Liver (tissue), 9 donors: ENCODE measurements around the gene FSD2. TPM values are rescaled to one million over a fixed set of nuclear protein-coding genes. Genes with fewer than 3 reads are reported as not detected.

ENCODE experiments used
- DNase-seq: peaks from one replicate; pipeline ENCODE4 v3.0.0-alpha.2; 2017; ENCODE audit warnings: low spot score
- H3K27ac ChIP-seq, 2 donors: one replicate each; pipeline ENCODE4 v1.7.0; 2013; ENCODE audit warnings: inconsistent platforms in 2 of 2, low read length in 2 of 2, control low read depth in 1 of 2, low read depth in 1 of 2, mild to moderate bottlenecking in 1 of 2
- H3K27me3 ChIP-seq, 4 donors: one replicate each; pipeline versions ENCODE4 v1.6.1 to v1.7.0; 2013; ENCODE audit warnings: low read length in 3 of 4, inconsistent platforms in 1 of 4, mild to moderate bottlenecking in 1 of 4, moderate library complexity in 1 of 4; ENCODE audit not compliant: control insufficient read depth in 4 of 4, insufficient read depth in 4 of 4
- H3K36me3 ChIP-seq, 4 donors: one replicate each; pipeline versions ENCODE4 v1.6.1 to v1.7.0; 2013; ENCODE audit warnings: low read length in 3 of 4, mild to moderate bottlenecking in 3 of 4, low read depth in 1 of 4, moderate library complexity in 1 of 4; ENCODE audit not compliant: control insufficient read depth in 4 of 4, insufficient read depth in 3 of 4
- H3K4me1 ChIP-seq, 4 donors: one replicate each; pipeline versions ENCODE4 v1.6.1 to v1.7.0; 2013; ENCODE audit warnings: low read length in 3 of 4, mild to moderate bottlenecking in 3 of 4, moderate library complexity in 1 of 4; ENCODE audit not compliant: control insufficient read depth in 4 of 4, insufficient read depth in 4 of 4
- H3K4me3 ChIP-seq, 3 donors: one replicate each; pipeline versions ENCODE4 v1.6.1 to v1.7.0; 2013; ENCODE audit warnings: low read length in 3 of 3, control low read depth in 1 of 3, low read depth in 1 of 3, mild to moderate bottlenecking in 1 of 3
- H3K9ac ChIP-seq, 2 donors: one replicate each; pipeline ENCODE4 v1.7.0; 2013; ENCODE audit warnings: low read length in 2 of 2, mild to moderate bottlenecking in 2 of 2, moderate library complexity in 2 of 2, control low read depth in 1 of 2, low read depth in 1 of 2
- H3K9me3 ChIP-seq, 4 donors: one replicate each; pipeline versions ENCODE4 v1.6.1 to v1.7.0; 2013; ENCODE audit warnings: low read length in 3 of 4; ENCODE audit not compliant: control insufficient read depth in 4 of 4
- ATF3 ChIP-seq: IDR thresholded peaks from 2 replicates; pipeline ENCODE4 v1.6.1; 2016; ENCODE audit warnings: antibody characterized with exemption
- CTCF ChIP-seq: fragments of 150-350 bp; IDR thresholded peaks from 2 replicates; pipeline ENCODE4 v1.5.1; 2017; ENCODE audit warnings: improper control_type of control experiment, low read depth, low read length; ENCODE audit not compliant: missing input control
- EGR1 ChIP-seq, 2 donors: IDR thresholded peaks; 2 replicates each; pipeline ENCODE4 v1.6.1; 2016 to 2018; ENCODE audit warnings: antibody characterized with exemption in 2 of 2, low read depth in 2 of 2
- FOXA1 ChIP-seq: IDR thresholded peaks from 2 replicates; pipeline ENCODE4 v1.6.1; 2016; ENCODE audit warnings: antibody characterized with exemption
- FOXA2 ChIP-seq: IDR thresholded peaks from 2 replicates; pipeline ENCODE4 v1.6.1; 2016; ENCODE audit warnings: antibody characterized with exemption
- GABPA ChIP-seq, 2 donors: IDR thresholded peaks in 1 of 2; conservative IDR thresholded peaks in 1 of 2; 2 replicates each; pipeline ENCODE4 v1.6.1; 2016; ENCODE audit warnings: antibody characterized with exemption in 2 of 2, mild to moderate bottlenecking in 1 of 2, moderate library complexity in 1 of 2
- HNF4A ChIP-seq, 2 donors: conservative IDR thresholded peaks; 2 replicates each; pipeline ENCODE4 v1.6.1; 2016; ENCODE audit warnings: antibody characterized with exemption in 2 of 2, mild to moderate bottlenecking in 2 of 2
- HNF4G ChIP-seq: IDR thresholded peaks from 2 replicates; pipeline ENCODE4 v1.6.1; 2016; ENCODE audit warnings: antibody characterized with exemption
- JUND ChIP-seq, 2 donors: IDR thresholded peaks; 2 replicates each; pipeline ENCODE4 v1.6.1; 2016; ENCODE audit warnings: antibody characterized with exemption in 2 of 2
- MAX ChIP-seq: IDR thresholded peaks from 2 replicates; pipeline ENCODE4 v1.6.1; 2016; ENCODE audit warnings: antibody characterized with exemption
- NR2F2 ChIP-seq: IDR thresholded peaks from 2 replicates; pipeline ENCODE4 v1.6.1; 2016; ENCODE audit warnings: antibody characterized with exemption
- RAD21 ChIP-seq, 2 donors: IDR thresholded peaks; 2 replicates each; pipeline ENCODE4 v1.6.1; 2016; ENCODE audit warnings: antibody characterized with exemption in 2 of 2, mild to moderate bottlenecking in 2 of 2
- REST ChIP-seq: IDR thresholded peaks from 2 replicates; pipeline ENCODE4 v1.6.1; 2016; ENCODE audit warnings: antibody characterized with exemption, mild to moderate bottlenecking
- RXRA ChIP-seq, 2 donors: IDR thresholded peaks; 2 replicates each; pipeline ENCODE4 v1.6.1; 2017 to 2018; ENCODE audit warnings: antibody characterized with exemption in 2 of 2, mild to moderate bottlenecking in 1 of 2
- SP1 ChIP-seq: IDR thresholded peaks from 2 replicates; pipeline ENCODE4 v1.6.1; 2018; ENCODE audit warnings: antibody characterized with exemption, mild to moderate bottlenecking
- TAF1 ChIP-seq: conservative IDR thresholded peaks from 2 replicates; pipeline ENCODE4 v1.6.1; 2016; ENCODE audit warnings: antibody characterized with exemption, mild to moderate bottlenecking
- YY1 ChIP-seq: IDR thresholded peaks from 2 replicates; pipeline ENCODE4 v1.6.1; 2016; ENCODE audit warnings: antibody characterized with exemption, mild to moderate bottlenecking
- ZBTB33 ChIP-seq: IDR thresholded peaks from 2 replicates; pipeline ENCODE4 v1.6.1; 2016; ENCODE audit warnings: antibody characterized with exemption
- WGBS: extraction: QIAGEN DNeasy Blood & Tissue Kit; methylation state at CpG from one replicate; pipeline ENCODE4 v1.1.7; 2013; 5-methylcytosine and 5-hydroxymethylcytosine counted together
- polyA plus RNA-seq, 2 donors: library from polyadenylated mRNA; stranded (reverse) in 1 of 2; unstranded in 1 of 2; fragments of 200-250 nt in 1 of 2; fragments of >200 nt in 1 of 2; fragmentation: Nextera tagmentation in 1 of 2; extraction: Ambion mirVana in 1 of 2; gene quantifications; one replicate each; pipeline versions ENCODE4 v1.2.1 to v1.2.3, GENCODE V29; 2013 to 2015
- total RNA-seq, 2 donors: library from RNA; depleted of rRNA; stranded (reverse); fragments of >200 nt; gene quantifications; one replicate each; pipeline ENCODE4 v1.2.3, GENCODE V29; 2014
- donor health status: healthy.
- donor health status: healthy.
- donor health status: healthy.
- donor health status: healthy.
- donor health status: healthy.

The FSD2 gene
- total and polyA plus RNA-seq, 4 donors: under 0.01 to 0.10 (median 0.05) TPM; not detected in 1

GRCh38 chr15:82845686-82846085 lies 39.8 kb upstream of the FSD2 start:
- no peak for DNase-seq
- Histone ChIP-seq H3K27me3 (no peaks in the 10 kb centered on the region), H3K9ac (no peak overlapping the region), H3K4me1 (peaks cover 3 to 20% (median 15%) of the 10 kb centered on the region in 4 donors), H3K9me3 (no peaks in the 10 kb centered on the region), H3K36me3 (peaks cover 0 to 23% (median 13%) of the 10 kb centered on the region in 4 donors), H3K27ac (no peak overlapping the region), H3K4me3 (no peak overlapping the region)
- 86% methylated on average over 7 of the region's 7 CpGs for WGBS
- TF ChIP-seq HNF4A (conservative IDR thresholded peaks at IDR 0.05): no peak
- TF ChIP-seq RXRA (IDR thresholded peaks at IDR 0.05): no peak
- TF ChIP-seq JUND (IDR thresholded peaks at IDR 0.05): no peak
- no peak for TF ChIP-seq EGR1 (IDR thresholded peaks at IDR 0.05; ENCODE audit: low read depth in 2 of 2)
- no peak for TF ChIP-seq CTCF
- TF ChIP-seq ZBTB33: no peak
- TF ChIP-seq SP1: no peak
- TF ChIP-seq NR2F2: no peak
- no peak for TF ChIP-seq YY1
- TF ChIP-seq HNF4G: no peak
- no peak for TF ChIP-seq TAF1
- TF ChIP-seq RAD21 (IDR thresholded peaks at IDR 0.05): no peak
- no peak for TF ChIP-seq ATF3
- no peak for TF ChIP-seq FOXA2
- TF ChIP-seq FOXA1: no peak
- TF ChIP-seq GABPA (IDR thresholded peaks at IDR 0.05 in 1 of 2, conservative IDR thresholded peaks at IDR 0.05 in 1 of 2): no peak
- TF ChIP-seq REST: no peak

- Histone ChIP-seq H3K27me3 (no peaks in the 10 kb centered on the region), H3K9me3 (no peaks in the 10 kb centered on the region), H3K4me3 (no peak overlapping the region), H3K27ac (no peak overlapping the region), H3K36me3 (peaks cover 0 to 25% (median 14%) of the 10 kb centered on the region in 4 donors), H3K4me1 (peaks cover 0 to 3% (median 2%) of the 10 kb centered on the region in 4 donors), H3K9ac (no peak overlapping the region)
- DNase-seq: no peak
- 93% methylated on average over 3 of the region's 3 CpGs for WGBS
- no peak for TF ChIP-seq HNF4A (conservative IDR thresholded peaks at IDR 0.05)
- TF ChIP-seq RAD21 (IDR thresholded peaks at IDR 0.05): no peak
- TF ChIP-seq REST: no peak
- TF ChIP-seq ATF3: no peak
- no peak for TF ChIP-seq MAX
- TF ChIP-seq SP1: no peak
- TF ChIP-seq HNF4G: no peak
- TF ChIP-seq FOXA1: no peak
- no peak for TF ChIP-seq GABPA (IDR thresholded peaks at IDR 0.05 in 1 of 2, conservative IDR thresholded peaks at IDR 0.05 in 1 of 2)
- TF ChIP-seq CTCF: no peak
Observed at GRCh38 chr15:82843566-82843965, 37.7 kb upstream of the FSD2 start.
